ENCODE data around the gene MEGF11.

GRCh38 chr15:65949011-65949410, 304.5 kb downstream of the MEGF11 start:
- TF ChIP-seq POLR2A (IDR thresholded peaks at IDR 0.05; ENCODE audit: low read depth) (no peak), CTCF (IDR thresholded peaks at IDR 0.05) (no peak)
